Placental pericyte (primary cell): ENCODE data around the gene BCL2. TPM values are rescaled to one million over a fixed set of nuclear protein-coding genes. Genes with fewer than 3 reads are reported as not detected.

Experiments
- small RNA-seq: library from RNA; depleted of rRNA; stranded (forward); fragments of <200 nt; gene quantifications from one replicate; pipeline ENCODE3, GENCODE V24; 2012; ENCODE audit warnings: low replicate concordance
- total RNA-seq: library from RNA; depleted of rRNA; stranded (reverse); fragments of >200 nt; gene quantifications from 2 replicates; pipeline ENCODE4 v1.2.3, GENCODE V29; 2012

BCL2 gene
- 2.8 and 3.0 TPM in 2 replicates for total RNA-seq

GRCh38 chr18:63319383-63320122 lies at the start of gene BCL2:
BCL2 (minus strand) TSS chr18:63319769.

GRCh38 chr18:63367053-63367953 lies 47.7 kb upstream of the BCL2 start, which contains the start of gene KDSR:
KDSR (minus strand) TSS chr18:63367206; CDS start chr18:63367118, 88 bp downstream.

Small RNAs within 50 kb of the gene (small RNA-seq; reads per million reads assigned to genes)
- not detected for gene AC022726.1

Other genes starting within 250 kb of the BCL2 start
- gene KDSR, start 47.4 kb upstream of the BCL2 start, total RNA-seq: 38.4 and 63.0 TPM in 2 replicates
- 35.5 and 45.7 TPM in 2 replicates for gene VPS4B, start 102.7 kb upstream of the BCL2 start, total RNA-seq
- 0.14 TPM in 1 of 2 replicates, not detected in the other for gene SERPINB5, start 157.2 kb upstream of the BCL2 start, total RNA-seq
- not detected in 2 replicates for gene SERPINB12, start 222.6 kb upstream of the BCL2 start, total RNA-seq